Amniotic stem cell (primary cell): Measurements from ENCODE around the gene ODAD4.

ENCODE experiments used
- DNase-seq: peaks from one replicate; lab custom pipeline; 2025; lab: John Stamatoyannopoulos, UW

The ODAD4 gene

DNA sequence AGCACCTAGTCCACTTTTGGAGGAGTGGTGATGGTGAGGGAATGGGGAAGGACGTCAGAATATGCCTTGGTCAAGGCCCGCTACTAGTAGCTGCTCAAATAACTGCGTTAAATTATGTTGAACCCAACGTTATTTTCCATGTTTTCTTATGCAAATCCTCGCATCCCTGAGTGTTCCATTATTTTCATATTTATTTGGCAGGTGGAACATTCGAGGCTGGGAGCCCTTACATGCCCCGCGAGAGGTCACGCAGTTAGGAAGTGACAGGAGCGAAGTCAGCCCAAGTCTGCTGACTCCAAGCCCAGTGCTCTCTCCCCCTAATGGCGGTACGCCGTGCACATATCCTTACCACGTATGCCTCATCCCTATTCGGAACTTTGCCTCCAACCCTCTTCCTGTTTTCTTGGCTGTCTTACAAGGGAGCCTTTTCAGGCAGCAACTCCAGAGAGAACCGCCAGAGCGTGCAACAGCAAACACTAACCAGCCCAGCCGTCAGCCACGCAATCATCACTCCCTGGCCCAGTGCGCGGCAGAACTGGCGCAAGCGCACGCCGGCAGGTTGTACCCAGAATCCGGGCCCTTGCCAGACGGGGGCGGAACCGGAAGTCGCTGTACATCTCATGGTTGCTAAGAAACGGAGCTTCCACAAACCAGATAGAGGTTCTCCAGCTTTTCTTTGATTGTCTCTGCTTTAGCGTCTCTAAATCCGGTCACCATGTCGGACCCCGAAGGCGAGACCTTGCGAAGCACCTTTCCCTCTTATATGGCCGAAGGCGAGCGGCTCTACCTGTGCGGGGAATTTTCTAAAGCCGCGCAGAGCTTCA lies at the start of gene ODAD4:
ODAD4 (plus strand) TSS at position 609 of the 824 bp plus-strand sequence; CDS start at position 716, 107 bp downstream.
- DNase-seq: peak; percentile 97

GRCh38 chr17:41882756-41883155 lies 47.7 kb upstream of the ODAD4 start:
- no peak for DNase-seq

DNA sequence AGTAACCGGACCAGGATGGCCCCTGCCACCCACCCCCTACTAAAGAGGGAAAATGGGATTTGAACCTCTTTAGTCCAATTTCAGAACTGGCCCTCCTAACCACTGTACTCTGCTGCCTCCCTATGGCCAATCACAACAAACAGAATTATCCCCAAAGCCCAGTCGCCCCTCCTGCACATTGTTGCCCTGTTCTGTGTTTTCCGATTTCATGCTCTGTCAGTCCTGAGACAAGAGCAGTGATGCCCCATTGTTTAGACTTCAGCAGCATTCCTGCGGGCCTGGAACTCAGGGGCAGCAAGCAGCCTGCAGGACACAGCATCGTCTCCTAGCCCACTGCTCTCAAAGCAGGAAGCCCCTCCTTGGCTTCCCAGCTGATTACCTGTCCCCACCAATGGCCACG lies 44.7 kb upstream of the ODAD4 start:
- no peak for DNase-seq

DNA sequence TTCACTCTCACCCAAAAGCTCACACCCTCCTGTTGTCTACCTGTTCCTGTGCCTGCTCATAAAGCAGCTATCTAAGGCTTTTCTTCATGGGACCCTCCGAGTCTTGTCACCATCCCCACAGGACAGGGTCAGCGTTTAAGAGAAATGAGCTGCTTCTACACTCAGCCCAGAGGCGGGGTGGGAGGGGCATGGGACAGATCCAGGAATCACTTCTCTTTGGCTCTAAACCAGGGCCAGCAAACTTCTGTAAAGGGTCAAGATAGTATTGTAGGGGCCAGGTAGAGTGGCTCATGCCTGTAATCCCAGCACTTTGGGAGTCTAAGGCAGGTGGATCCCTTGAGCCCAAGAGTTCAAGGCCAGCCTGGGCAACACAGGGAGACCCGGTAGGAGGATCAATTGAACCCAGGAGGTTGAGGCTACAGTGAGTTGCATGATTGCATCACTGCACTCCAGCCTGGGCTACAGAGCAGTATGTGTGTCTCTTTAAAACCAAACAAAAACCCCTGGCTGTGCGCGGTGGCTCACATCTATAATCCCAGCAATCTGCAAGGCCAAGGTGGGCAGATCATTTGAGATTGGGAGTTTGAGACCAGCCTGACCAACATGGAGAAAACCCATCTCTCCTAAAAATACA lies 42.0 kb upstream of the ODAD4 start:
- DNase-seq: no peak

DNA sequence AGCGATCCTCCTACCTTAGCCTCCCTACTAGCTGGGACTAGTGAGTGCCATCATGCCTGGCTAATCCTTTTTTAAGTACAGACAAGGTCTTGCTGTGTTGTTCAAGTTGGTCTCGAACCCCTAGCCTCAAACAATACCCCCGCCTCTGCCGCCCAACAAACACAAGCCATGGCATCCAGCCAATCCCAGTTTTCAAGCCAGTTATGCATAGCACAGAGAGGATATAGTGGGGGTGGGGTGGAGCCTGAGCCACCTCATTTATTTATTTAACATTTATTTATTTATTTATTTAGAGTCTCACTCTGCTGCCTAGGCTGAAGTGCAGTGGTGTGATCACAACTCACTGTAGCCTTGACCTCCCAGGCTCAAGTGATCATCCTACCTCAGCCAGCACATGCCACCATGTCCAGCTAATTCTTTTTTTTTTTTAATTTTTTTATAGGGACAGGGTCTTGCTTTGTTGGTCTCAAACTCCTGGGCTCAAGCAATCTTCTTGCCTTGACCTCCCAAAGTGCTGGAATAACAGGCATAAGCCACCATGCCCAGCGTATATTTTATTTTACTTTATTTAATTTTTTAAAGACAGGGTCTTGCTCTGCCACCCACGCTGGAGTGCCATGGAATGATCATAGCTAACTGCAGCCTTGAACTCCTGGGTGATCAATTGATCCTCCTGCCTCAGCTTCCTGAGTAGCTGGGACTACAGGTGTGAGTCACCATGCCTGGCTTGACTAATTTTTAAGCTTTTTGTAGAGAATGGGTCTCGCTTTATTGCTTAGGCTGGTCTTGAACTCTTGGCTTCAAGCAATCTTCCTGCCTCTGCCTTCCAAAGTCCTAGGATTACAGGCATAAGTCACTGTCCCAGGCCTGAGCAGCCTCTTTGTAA lies 39.0 kb upstream of the ODAD4 start:
- no peak for DNase-seq

GRCh38 chr17:41892021-41892376 lies 38.4 kb upstream of the ODAD4 start:
- no peak for DNase-seq

DNA sequence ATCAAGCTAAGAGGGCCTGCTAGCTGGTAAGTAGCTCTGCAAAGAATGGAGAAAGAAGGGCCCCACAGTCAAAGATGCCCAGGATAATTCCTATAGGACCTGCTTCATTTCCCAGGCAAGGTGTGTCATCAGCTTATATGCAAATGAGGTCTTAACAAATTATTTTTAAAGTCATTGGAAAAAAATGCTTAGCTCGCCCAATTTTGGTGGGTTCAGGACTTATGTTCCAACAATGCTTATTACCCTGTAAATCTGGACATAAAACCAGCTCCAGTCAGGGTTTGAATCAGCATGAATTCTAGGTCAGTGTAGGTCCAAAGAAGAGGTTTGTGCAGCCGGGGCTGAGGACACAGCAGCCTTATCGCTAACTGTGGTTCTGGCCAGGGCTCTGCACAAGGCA lies 37.0 kb upstream of the ODAD4 start:
- DNase-seq: no peak

GRCh38 chr17:41894791-41895331 lies 35.6 kb upstream of the ODAD4 start:
- peak; percentile 69 for DNase-seq

- DNase-seq: no peak
These were observed 34.8 kb upstream of the ODAD4 start for GRCh38 chr17:41895617-41896016.

DNA sequence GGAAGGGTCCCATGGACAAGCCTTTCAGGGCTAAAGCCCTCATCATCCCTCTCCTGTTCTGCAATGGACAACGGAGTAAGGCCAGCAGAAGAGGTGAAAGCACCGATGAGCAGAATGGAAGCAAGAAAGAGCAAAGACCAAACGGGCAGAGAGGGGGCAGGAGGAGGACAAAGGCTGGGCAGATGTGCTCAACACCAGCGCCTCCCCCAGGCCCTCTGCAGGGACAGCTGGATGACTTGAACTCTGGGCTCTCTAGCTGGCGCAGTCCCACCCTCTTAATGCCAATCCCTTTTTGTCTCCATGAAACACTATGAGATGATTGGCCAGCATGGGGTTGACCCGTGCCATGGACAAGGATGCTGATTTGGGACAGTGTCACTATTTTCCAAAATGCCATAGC lies 33.7 kb upstream of the ODAD4 start:
- DNase-seq: no peak

- DNase-seq: no peak
These were observed 28.8 kb upstream of the ODAD4 start for GRCh38 chr17:41901646-41902045.

DNA sequence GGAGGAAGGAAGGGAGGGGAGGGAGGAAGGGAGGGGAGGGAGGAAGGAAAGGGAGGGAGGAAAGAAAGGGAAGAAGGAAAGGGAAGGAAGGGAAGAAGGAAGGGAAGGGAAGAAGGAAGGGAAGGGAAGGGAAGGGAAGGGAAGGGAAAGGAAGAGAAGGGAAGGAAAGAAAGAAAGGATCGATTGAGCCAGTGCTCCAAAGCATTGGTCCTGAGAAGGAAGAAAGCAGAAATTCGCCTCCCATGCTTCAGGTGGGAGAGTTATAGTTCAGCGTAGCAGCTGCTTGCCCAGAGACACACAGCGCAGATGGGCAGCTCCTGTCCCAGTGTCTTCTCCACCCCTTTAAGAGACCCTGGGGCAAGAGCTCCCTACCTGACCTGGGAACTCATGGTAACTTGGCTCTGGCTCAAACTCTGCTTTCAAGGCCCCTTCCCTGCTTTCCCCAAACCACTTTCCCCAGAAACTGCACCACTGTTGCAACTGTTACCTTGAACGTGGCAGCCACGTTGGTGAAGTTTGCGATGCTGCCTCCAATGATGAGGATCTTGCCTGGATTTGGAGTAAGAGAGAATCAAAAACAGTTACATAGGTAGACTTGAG lies 26.1 kb upstream of the ODAD4 start:
- no peak for DNase-seq

DNA sequence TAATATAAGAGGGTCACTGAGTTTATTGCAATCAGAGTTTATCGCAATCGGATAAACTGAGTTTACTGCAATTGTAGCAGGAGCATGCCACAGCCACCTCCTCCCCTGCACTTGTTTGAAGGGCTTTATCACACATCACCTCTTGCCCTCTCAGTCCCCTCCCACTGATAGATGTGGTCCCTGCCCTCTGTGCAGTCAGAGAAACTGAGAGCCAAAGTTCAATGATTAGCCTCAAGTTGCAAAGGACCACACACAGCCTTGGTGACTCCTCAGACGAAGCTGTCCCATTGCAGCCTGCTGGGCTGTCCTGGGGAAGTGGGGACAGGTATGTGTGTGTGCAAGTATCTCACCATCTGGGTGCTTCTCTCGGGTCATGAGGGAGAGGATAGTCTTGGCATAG lies 25.2 kb upstream of the ODAD4 start:
- DNase-seq: no peak

DNA sequence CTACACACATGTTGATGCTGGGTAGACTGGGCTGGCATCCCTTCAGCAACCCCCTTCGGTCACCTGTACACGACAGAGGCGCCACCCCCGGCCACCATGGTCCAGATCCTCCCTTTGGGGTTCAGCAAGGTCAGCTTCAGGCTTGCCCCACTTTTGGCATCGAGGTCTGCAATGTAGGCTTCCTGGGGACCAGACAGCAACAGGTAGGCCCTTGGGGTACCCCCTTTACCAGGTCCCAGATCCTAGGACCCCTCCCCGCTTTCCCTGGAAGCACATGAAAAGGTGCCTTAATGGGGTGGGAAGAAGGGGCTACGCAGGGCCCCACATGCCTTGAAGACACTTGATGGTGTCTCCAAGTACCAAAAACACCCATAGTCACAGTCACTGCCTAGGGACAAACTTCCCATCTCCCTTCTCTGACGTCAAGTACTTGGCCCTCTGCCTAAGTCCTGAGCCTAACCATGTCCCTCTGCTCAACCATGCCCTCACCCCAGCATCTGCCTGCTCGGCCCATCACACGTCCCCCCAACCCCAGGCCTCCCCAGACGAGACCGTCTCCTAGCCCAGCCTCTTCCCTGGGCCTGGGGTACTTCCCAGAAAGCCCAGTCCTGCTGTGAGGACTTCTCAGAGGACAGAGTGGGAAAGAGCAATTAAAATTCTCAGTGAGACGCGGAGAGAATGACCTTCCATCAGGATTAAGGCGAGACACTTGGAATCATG lies 23.8 kb upstream of the ODAD4 start:
- DNase-seq: no peak

GRCh38 chr17:41907185-41907556 lies 23.2 kb upstream of the ODAD4 start:
- no peak for DNase-seq

DNA sequence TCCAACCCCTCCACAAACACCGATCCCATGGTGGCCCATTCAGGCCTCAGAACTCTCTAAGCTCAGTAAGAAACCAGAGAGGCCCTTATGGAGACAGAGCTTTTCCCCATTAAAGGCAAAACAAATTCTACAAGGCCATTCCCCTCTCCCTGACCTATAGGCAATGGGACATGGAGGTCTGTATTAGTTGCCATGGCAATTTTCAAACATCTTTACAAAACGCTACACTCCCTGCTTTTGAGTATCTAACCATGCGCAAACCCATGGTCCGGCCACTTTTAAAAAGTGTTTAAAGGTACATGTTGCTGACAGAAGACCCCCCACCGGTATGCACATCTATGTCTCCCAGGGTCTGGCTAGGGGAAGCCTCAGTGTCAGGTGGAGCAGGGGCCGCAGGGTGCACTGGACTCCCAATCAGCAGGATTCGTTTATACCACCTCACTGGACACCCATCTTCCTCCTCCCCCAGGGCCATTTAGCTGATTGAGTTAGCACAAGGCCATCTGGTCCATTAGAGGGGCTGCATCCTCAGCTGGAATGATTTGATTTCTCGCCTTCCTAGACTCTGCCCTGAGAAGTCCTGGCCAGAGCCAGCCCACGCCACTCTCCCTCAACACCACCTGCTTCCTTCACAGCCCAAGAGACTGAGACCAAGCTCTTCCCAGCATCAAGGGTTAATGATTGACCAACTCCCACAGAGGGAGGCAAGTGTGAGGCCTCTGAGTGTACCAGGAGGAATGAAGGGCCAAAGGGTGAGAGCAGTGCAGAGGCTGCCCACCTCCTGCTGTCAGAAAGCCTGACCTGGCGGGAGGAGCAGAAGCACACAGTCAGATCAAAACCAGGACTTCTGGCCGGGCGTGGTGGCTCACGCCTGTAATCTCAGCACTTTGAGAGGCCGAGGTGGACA lies 22.5 kb upstream of the ODAD4 start:
- no peak for DNase-seq

DNA sequence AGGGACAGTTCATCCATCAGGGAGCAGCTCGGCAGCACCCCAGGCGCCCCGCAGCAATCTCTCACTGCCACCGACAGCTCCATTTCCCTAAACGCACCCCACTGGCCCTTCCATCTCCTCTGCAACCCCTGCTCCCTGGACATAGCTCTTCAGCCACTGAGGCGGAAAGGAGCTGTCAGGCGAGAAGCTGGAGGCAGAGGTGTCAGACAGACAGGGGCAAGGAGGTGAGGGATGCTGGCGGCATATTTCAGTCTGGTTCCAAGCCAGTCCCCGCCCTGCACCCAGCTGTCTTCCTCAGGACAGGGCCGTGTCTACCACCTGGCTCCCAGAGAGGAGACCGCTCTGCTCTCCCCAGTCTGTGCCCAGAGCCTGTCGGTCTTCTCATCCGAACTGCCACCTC lies 21.3 kb upstream of the ODAD4 start:
- no peak for DNase-seq

- peak; percentile 87 for DNase-seq
These were observed 19.6 kb upstream of the ODAD4 start for GRCh38 chr17:41910701-41911391.

DNA sequence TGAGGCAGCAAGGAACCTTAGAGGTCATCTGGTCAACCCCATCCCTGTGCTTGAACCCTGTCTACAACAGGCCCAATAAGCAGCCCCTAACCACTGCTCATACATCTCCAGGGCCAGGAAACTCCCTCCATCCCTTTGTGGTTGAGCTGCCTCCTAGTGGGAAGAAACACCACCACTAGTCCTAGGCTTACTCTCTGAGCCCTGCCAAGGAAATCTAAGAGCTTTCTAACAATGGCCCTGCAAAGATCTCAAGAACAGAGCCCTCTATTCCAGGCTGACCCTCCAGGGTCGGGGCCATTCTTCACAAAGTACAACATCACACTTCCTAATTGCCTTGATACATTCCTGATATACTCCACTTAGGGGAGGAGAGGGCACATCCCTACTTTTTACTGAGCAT lies 17.5 kb upstream of the ODAD4 start:
- no peak for DNase-seq

GRCh38 chr17:41913798-41914197 lies 16.6 kb upstream of the ODAD4 start:
- DNase-seq: no peak
